Breast epithelium (tissue), 3 donors: Measurements from ENCODE around the gene TMPRSS6.

ENCODE experiments used
- POLR2AphosphoS5 ChIP-seq, 3 donors: sonication (generic); formaldehyde crosslinking; IDR thresholded peaks; one replicate each; pipeline ENCODE4 v1.6.1; 2017; ENCODE audit warnings: antibody characterized with exemption in 3 of 3
- TF ChIP-seq, protein P1 (sequence below), 3 donors: fragments of 450-650 bp; IDR thresholded peaks; one replicate each; pipeline ENCODE4 v1.5.1; 2016 to 2017; ENCODE audit warnings: antibody characterized with exemption in 3 of 3, mild to moderate bottlenecking in 3 of 3, moderate library complexity in 3 of 3

DNA sequence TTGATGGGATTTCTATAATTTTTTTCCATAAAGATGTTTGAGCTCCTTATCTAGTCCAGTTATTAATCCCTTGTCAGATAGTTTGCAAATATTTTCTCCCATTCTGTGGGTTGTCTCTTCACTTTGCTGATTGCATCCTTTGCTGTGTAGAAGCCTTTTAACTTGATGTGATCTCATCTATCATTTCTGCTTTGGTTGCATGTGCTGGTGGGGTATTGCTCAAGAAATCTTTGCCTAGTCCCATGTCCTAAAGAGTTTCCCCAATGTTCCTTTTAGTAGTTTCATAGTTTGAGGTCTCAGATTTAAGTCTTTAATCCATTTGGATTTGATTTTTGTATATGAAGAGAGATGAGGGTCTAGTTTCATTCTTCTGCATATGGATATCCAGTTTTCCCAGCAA lies 41.9 kb upstream of the TMPRSS6 start:
- TF ChIP-seq POLR2AphosphoS5 (IDR thresholded peaks at IDR 0.05): no peak
- TF ChIP-seq, protein P1, sequence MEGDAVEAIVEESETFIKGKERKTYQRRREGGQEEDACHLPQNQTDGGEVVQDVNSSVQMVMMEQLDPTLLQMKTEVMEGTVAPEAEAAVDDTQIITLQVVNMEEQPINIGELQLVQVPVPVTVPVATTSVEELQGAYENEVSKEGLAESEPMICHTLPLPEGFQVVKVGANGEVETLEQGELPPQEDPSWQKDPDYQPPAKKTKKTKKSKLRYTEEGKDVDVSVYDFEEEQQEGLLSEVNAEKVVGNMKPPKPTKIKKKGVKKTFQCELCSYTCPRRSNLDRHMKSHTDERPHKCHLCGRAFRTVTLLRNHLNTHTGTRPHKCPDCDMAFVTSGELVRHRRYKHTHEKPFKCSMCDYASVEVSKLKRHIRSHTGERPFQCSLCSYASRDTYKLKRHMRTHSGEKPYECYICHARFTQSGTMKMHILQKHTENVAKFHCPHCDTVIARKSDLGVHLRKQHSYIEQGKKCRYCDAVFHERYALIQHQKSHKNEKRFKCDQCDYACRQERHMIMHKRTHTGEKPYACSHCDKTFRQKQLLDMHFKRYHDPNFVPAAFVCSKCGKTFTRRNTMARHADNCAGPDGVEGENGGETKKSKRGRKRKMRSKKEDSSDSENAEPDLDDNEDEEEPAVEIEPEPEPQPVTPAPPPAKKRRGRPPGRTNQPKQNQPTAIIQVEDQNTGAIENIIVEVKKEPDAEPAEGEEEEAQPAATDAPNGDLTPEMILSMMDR (IDR thresholded peaks at IDR 0.05): no peak
